ENCODE data around the gene BCL2L1. TPM values are rescaled to one million over a fixed set of nuclear protein-coding genes. Genes with fewer than 3 reads are reported as not detected.
"Not testable (repeated sequence)": the region's sequence is repeated elsewhere in the genome, so short reads cannot be mapped to it uniquely, and the experiment has no call there.

Gene BCL2L1
- polyA plus RNA-seq, 1 donor from 2014 or later, result 125 TPM

- H3K27ac ChIP-seq (ENCODE audit: low read length), result no peak overlapping the region
- no peaks in the 10 kb centered on the region for H3K9me2 ChIP-seq (ENCODE audit: insufficient read depth, low read length)
- TF ChIP-seq TAF1 (IDR thresholded peaks at IDR 0.05; ENCODE audit: low read depth) (no peak), CTCF (IDR thresholded peaks at IDR 0.05; ENCODE audit: poor library complexity, severe bottlenecking) (no peak), EZH2 (IDR thresholded peaks at IDR 0.05; ENCODE audit: borderline replicate concordance, insufficient read depth, low read length, poor library complexity, severe bottlenecking) (no peak), EP300 (conservative IDR thresholded peaks at IDR 0.05; ENCODE audit: poor library complexity, severe bottlenecking) (no peak), SMC3 (conservative IDR thresholded peaks at IDR 0.05; ENCODE audit: poor library complexity) (no peak), POLR2AphosphoS5 (IDR thresholded peaks at IDR 0.05) (no peak), RAD21 (conservative IDR thresholded peaks at IDR 0.05) (no peak), MXI1 (conservative IDR thresholded peaks at IDR 0.05; ENCODE audit: poor library complexity, severe bottlenecking) (no peak)
- TF ChIP-seq, protein P1, sequence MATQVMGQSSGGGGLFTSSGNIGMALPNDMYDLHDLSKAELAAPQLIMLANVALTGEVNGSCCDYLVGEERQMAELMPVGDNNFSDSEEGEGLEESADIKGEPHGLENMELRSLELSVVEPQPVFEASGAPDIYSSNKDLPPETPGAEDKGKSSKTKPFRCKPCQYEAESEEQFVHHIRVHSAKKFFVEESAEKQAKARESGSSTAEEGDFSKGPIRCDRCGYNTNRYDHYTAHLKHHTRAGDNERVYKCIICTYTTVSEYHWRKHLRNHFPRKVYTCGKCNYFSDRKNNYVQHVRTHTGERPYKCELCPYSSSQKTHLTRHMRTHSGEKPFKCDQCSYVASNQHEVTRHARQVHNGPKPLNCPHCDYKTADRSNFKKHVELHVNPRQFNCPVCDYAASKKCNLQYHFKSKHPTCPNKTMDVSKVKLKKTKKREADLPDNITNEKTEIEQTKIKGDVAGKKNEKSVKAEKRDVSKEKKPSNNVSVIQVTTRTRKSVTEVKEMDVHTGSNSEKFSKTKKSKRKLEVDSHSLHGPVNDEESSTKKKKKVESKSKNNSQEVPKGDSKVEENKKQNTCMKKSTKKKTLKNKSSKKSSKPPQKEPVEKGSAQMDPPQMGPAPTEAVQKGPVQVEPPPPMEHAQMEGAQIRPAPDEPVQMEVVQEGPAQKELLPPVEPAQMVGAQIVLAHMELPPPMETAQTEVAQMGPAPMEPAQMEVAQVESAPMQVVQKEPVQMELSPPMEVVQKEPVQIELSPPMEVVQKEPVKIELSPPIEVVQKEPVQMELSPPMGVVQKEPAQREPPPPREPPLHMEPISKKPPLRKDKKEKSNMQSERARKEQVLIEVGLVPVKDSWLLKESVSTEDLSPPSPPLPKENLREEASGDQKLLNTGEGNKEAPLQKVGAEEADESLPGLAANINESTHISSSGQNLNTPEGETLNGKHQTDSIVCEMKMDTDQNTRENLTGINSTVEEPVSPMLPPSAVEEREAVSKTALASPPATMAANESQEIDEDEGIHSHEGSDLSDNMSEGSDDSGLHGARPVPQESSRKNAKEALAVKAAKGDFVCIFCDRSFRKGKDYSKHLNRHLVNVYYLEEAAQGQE (IDR thresholded peaks at IDR 0.05; ENCODE audit: borderline replicate concordance), result no peak
- H4K20me1 ChIP-seq (ENCODE audit: insufficient read depth), result no peaks in the 10 kb centered on the region
- no peak overlapping the region for H2AFZ ChIP-seq (ENCODE audit: low read depth, low read length)
- H3K9ac ChIP-seq (ENCODE audit: low read length), result no peak overlapping the region
- H3K36me3 ChIP-seq (ENCODE audit: insufficient read depth, low read length), result no peaks in the 10 kb centered on the region
- no peaks in the 10 kb centered on the region for H3K79me2 ChIP-seq (replicated peaks; ENCODE audit: insufficient read depth, low read length)
- H3F3A ChIP-seq (ENCODE audit: insufficient read depth, low read length, poor library complexity, severe bottlenecking), result no peaks in the 10 kb centered on the region
- no peak overlapping the region for H3K4me2 ChIP-seq (ENCODE audit: low read length)
- H3K4me3 ChIP-seq (ENCODE audit: low read length), result no peak overlapping the region
- H3K9me3 ChIP-seq (ENCODE audit: low read length), result no peaks in the 10 kb centered on the region
- no peaks in the 10 kb centered on the region for H3K27me3 ChIP-seq (ENCODE audit: insufficient read depth, low read depth, low read length)
Observed at GRCh38 chr20:31632548-31633338, 89.9 kb downstream of the BCL2L1 start.

GRCh38 chr20:31630187-31630790, 92.4 kb downstream of the BCL2L1 start:
- H3K27me3 ChIP-seq (ENCODE audit: insufficient read depth, low read depth, low read length), result no peaks in the 10 kb centered on the region
- H3K79me2 ChIP-seq (replicated peaks; ENCODE audit: insufficient read depth, low read length), result no peaks in the 10 kb centered on the region
- H3F3A ChIP-seq (ENCODE audit: insufficient read depth, low read length, poor library complexity, severe bottlenecking), result no peaks in the 10 kb centered on the region
- H3K27ac ChIP-seq (ENCODE audit: low read length), result no peak overlapping the region
- no peaks in the 10 kb centered on the region for H3K36me3 ChIP-seq (ENCODE audit: insufficient read depth, low read length)
- H3K4me3 ChIP-seq (ENCODE audit: low read length), result no peak overlapping the region
- no peaks in the 10 kb centered on the region for H3K9me2 ChIP-seq (ENCODE audit: insufficient read depth, low read length)
- no peak overlapping the region for H2AFZ ChIP-seq (ENCODE audit: low read depth, low read length)
- no peak overlapping the region for H3K9ac ChIP-seq (ENCODE audit: low read length)
- no peak overlapping the region for H3K4me2 ChIP-seq (ENCODE audit: low read length)
- TF ChIP-seq CTCF (IDR thresholded peaks at IDR 0.05; ENCODE audit: poor library complexity, severe bottlenecking) (no peak), TAF1 (IDR thresholded peaks at IDR 0.05; ENCODE audit: low read depth) (no peak)
- no peaks in the 10 kb centered on the region for H3K9me3 ChIP-seq (ENCODE audit: low read length)
- no peaks in the 10 kb centered on the region for H4K20me1 ChIP-seq (ENCODE audit: insufficient read depth)

DNA sequence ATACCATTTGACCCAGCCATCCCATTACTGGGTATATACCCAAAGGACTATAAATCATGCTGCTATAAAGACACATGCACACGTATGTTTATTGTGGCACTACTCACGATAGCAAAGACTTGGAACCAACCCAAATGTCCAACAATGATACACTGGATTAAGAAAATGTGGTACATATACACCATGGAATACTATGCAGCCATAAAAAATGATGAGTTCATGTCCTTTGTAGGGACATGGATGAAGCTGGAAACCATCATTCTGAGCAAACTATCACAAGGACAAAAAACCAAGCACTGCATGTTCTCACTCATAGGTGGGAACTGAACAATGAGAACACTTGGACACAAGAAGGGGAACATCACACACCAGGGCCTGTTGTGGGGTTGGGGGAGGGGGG, 94.6 kb downstream of the BCL2L1 start:
- H3K27ac ChIP-seq (ENCODE audit: low read length); H3K27me3 ChIP-seq (ENCODE audit: insufficient read depth, low read depth, low read length); H3K4me2 ChIP-seq (ENCODE audit: low read length); H3F3A ChIP-seq (ENCODE audit: insufficient read depth, low read length, poor library complexity, severe bottlenecking); H3K4me3 ChIP-seq (ENCODE audit: low read length); H3K9ac ChIP-seq (ENCODE audit: low read length); H3K9me3 ChIP-seq (ENCODE audit: low read length); H3K9me2 ChIP-seq (ENCODE audit: insufficient read depth, low read length); H3K79me2 ChIP-seq (replicated peaks; ENCODE audit: insufficient read depth, low read length); H2AFZ ChIP-seq (ENCODE audit: low read depth, low read length); H4K20me1 ChIP-seq (ENCODE audit: insufficient read depth); H3K36me3 ChIP-seq (ENCODE audit: insufficient read depth, low read length): not testable (repeated sequence)

GRCh38 chr20:31626534-31626933, 96.1 kb downstream of the BCL2L1 start:
- not testable (repeated sequence) for H3K9me2 ChIP-seq (ENCODE audit: insufficient read depth, low read length); H2AFZ ChIP-seq (ENCODE audit: low read depth, low read length); H3K4me2 ChIP-seq (ENCODE audit: low read length); H3K9me3 ChIP-seq (ENCODE audit: low read length); H4K20me1 ChIP-seq (ENCODE audit: insufficient read depth); H3F3A ChIP-seq (ENCODE audit: insufficient read depth, low read length, poor library complexity, severe bottlenecking); H3K27me3 ChIP-seq (ENCODE audit: insufficient read depth, low read depth, low read length); H3K9ac ChIP-seq (ENCODE audit: low read length); H3K4me3 ChIP-seq (ENCODE audit: low read length); H3K79me2 ChIP-seq (replicated peaks; ENCODE audit: insufficient read depth, low read length); H3K36me3 ChIP-seq (ENCODE audit: insufficient read depth, low read length); H3K27ac ChIP-seq (ENCODE audit: low read length)
